Heart left ventricle (tissue), 13 donors: ENCODE measurements around the gene KRT32.

Source experiments
- CTCF ChIP-seq, 12 donors: fragments of 200-600 bp; sonication (generic) in 4 of 12; IDR thresholded peaks; one replicate each; pipeline versions ENCODE4 v1.5.0 to v1.8.0; 2018 to 2022; ENCODE audit warnings: antibody characterized with exemption in 12 of 12, mild to moderate bottlenecking in 5 of 12
- POLR2A ChIP-seq, 2 donors: fragments of 450-650 bp; IDR thresholded peaks; one replicate each; pipeline ENCODE4 v1.6.1; 2017; ENCODE audit warnings: antibody characterized with exemption in 2 of 2, mild to moderate bottlenecking in 2 of 2, moderate library complexity in 2 of 2
- donor health status: ischemic (EF 13 %, LVEDD 7.1; RV severe dilation, severe dysfunction).
- donor health status: DM: no; HTN: yes; CAD: no.
- donor health status: DM: no; HTN: no; CAD: no.
- donor health status: ischemic (EF 25% LVEDD 6.9; RV normal size, moderate dysfunction).
- donor health status: ischemic (EF 25% LVEDD 5.7; RV mildly dilated, moderate dysfunction).
- donor health status: ischemic (EF 35%, LVEDD 5.7; RV mildly dilated, moderate dysfunction).
- donor health status: nonischemic (EF 11% LVEDD 7.7; RV severe dilation, severe dysfunction).
- donor health status: DM: yes; HTN: yes; CAD: no.
- donor health status: PGD.
- donor health status: ischemic (EF 29% LVEDD 5.4; RV normal size, mild dysfunction).
- donor health status: nonischemic (EF 23%, LVEDD 6.1; RV moderate dilation, normal function).

GRCh38 chr17:41421116-41421515 lies 46.1 kb downstream of the KRT32 start:
- TF ChIP-seq CTCF (IDR thresholded peaks at IDR 0.05) (no peak), POLR2A (IDR thresholded peaks at IDR 0.05) (no peak)
